COLO829 (cell line): Measurements from ENCODE around the gene SYNJ2.

Source experiments
- DNase-seq: peaks from one replicate; pipeline ENCODE4 v3.0.0; 2012; ENCODE audit warnings: low spot score

The SYNJ2 gene

GRCh38 chr6:158057213-158057987 lies 75.7 kb downstream of the SYNJ2 start:
- no peak for DNase-seq

DNA sequence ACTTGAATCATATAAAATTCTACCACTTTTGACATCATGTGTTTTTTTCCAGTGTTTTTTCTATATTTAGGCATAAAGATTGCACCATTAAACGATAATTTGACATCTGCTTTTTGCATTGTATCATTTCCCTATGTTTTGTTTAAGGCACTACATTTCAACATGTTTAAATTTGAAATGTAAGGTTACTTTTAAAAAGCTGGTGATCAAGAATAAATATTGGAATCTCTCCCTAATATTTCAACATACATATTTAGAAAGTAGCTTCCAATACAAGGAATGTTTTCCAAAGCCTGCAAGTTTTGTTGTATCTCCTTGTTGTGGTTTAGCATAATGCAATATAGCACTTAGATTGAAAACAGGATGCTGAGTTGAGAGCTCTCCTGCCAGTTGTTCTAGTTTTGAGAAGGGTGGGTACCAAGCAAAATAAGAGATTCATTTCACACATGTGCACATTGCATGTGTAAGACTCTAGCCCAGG lies 76.5 kb downstream of the SYNJ2 start:
- DNase-seq, result no peak

- DNase-seq, result no peak
Measured at GRCh38 chr6:158059108-158059507, 77.4 kb downstream of the SYNJ2 start.

GRCh38 chr6:158060455-158061360 lies 79.0 kb downstream of the SYNJ2 start:
- no peak for DNase-seq

GRCh38 chr6:158061361-158061708 lies 79.7 kb downstream of the SYNJ2 start:
- DNase-seq, result no peak

GRCh38 chr6:158061709-158062461 lies 80.2 kb downstream of the SYNJ2 start:
- DNase-seq, result no peak

- DNase-seq, result no peak
Measured at GRCh38 chr6:158063736-158064135, 82.1 kb downstream of the SYNJ2 start.

GRCh38 chr6:158064725-158065251 lies 83.1 kb downstream of the SYNJ2 start:
- DNase-seq, result no peak

DNA sequence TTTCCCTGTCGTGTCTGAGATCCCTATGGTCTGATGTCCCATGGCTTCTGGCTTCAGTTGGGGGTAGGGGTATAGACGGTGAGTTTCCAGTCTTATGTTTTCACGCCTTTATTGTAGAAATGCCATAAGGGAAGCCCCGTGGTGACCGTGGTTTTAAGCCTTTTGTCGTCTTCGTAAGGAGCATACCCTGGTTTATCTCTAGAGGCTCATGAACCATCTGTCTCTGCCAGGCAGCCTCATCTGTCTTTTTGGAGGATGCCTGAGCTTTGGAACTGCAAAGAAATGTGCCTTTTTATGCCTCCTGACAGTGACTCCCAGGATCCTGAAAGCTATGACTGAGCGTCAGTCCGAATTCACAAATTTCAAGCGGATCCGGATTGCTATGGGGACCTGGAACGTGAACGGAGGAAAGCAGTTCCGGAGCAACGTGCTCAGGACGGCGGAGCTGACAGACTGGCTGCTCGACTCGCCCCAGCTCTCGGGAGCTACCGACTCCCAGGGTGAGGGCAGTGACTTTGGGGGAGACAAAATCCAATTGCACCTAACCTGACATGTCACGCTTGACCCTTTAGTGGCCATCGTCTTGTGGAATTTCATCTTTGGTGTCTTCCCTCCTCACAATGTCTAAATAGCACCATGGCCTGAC lies 84.6 kb downstream of the SYNJ2 start:
- DNase-seq, result no peak

GRCh38 chr6:158067436-158068015 lies 85.9 kb downstream of the SYNJ2 start:
- no peak for DNase-seq

DNA sequence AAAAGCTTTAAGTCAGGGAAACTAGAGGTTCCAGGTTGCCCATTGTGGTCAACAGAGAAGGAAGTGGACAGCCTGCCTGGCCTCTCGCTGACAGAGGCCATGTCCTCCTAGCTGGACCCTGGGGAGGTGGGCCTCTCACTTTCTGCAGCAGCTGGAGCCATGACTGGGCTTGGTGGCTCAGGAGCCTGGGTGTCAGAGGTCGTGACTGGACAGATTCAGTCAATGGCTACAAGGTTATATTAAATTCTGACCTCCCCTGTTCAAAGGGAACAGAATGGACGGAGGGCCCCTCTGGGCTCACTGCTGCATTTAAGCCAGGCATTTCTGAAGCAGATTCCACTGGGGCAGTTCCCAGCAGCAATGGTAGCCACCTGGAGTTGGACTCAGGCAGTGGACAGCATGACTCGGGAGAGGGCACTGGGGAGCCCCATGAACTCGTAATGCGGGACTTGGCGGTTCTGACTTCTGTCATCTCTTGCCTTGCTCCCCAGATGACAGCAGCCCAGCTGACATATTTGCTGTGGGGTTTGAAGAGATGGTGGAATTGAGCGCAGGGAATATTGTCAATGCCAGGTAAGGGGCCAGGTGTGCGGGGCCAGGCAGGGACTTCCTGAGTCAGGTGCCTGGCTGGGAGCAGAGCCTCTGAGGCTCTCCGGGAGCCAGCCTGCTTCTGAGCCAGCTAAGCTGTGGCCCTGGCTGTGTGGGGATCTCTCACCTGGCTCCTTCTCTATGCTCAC lies 86.7 kb downstream of the SYNJ2 start:
- DNase-seq, result no peak

GRCh38 chr6:158068893-158069799 lies 87.5 kb downstream of the SYNJ2 start:
- DNase-seq, result no peak

DNA sequence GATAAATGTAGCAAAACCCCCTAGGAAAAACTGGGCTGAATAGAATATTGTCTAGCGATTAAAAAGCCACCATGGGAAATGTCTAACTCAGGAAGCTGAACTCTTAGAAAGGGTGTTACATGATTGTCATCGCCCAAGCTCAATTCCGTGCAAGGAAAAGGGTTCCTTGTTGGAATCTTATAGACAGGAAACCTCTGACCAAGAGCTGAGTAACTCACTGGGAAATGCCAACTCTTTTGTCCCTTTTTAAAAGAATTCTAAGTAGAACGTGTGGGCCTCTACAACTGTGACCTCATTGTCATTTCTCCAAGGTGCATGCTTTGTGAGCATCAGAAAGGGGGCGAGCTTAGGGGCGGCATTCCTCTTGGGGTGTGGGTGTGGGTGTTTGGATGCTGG lies 88.1 kb downstream of the SYNJ2 start:
- peak; percentile 16 for DNase-seq

DNA sequence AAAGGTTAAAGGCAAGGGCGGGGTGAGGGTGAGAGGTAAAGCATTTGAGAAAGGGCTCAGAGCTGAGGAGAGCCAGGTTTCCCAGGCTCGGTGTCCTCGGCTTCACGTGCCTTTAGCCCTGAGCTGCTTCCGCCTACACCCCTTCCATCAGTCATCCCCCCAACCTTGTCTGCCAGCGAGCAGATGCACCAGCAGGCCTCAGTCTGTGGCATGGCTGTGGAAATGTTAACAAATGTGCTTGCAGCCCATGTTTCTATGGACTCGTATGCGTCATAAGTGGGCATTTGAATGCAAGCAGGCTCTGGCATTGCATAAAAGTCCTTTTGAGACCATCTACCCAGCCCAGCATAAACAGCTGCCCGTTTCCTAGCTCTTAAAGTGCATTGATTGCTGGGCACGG lies 88.8 kb downstream of the SYNJ2 start:
- DNase-seq, result no peak

DNA sequence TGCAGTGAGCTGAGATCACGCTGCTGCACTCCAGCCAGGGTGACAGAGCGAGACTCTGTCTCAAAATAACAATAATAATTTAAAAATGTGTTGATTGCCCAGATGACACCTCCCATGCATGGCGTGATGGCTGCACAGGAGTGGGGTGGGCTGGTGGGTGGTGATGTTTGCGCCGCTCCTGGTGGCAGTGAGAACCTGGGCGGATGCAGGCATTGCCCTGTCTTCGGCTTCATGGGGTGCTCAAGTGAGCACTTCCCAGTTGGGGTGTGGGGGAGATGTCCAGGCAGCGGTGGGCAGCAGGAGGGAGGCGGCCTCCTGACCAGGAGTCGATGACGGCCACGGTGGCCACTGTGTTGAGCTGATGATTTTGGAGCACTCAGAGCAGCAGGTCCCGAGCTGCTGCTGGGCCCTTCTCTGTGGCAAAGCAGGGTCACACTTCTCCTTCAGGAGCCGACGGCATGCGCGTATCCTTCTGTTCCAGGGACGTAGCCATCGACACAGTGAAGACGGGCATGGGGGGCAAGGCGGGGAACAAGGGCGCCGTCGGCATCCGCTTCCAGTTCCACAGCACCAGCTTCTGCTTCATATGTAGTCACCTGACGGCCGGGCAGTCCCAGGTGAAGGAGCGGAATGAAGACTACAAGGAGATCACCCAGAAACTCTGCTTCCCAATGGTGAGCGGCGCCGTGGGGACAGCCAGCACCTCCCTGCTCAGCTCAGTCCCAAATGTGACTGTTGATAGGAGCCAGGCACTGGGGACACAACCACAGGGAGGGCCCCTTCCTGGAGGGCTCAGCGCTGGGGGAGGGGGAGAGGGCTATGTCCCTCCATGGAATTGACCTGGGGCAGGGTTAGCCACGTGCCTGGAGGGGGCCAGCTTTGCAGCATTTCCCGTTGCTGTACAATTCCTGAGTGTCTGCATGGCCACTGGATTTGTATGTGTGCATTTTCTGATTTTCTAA lies 89.7 kb downstream of the SYNJ2 start:
- no peak for DNase-seq

- peak; percentile 41 for DNase-seq
Measured at GRCh38 chr6:158072083-158072721, 90.5 kb downstream of the SYNJ2 start.

- DNase-seq, result no peak
Measured at GRCh38 chr6:158073776-158074175, 92.1 kb downstream of the SYNJ2 start.

DNA sequence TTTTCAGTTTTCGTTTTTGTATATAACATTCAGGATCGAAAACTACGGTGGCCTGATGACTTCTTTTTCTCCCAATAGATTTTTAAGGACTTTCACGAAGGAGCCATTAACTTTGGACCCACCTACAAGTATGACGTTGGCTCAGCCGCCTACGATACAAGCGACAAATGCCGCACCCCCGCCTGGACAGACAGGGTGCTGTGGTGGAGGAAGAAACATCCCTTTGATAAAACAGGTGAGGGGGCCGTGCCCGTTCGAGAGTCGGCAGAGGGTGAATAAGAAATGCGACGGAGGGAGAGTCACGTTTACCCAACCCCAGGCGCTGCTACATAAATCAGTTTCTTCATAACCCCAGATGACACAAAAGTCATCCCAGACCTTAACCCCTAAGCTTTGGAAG lies 94.9 kb downstream of the SYNJ2 start:
- DNase-seq, result no peak
